Activated CD8-positive, alpha-beta T cell treated with anti-CD3 and anti-CD28 coated beads for 36 hours (primary cell): Measurements from ENCODE around the gene GPR148. TPM values are rescaled to one million over a fixed set of nuclear protein-coding genes. Genes with fewer than 3 reads are reported as not detected.

ENCODE experiments used
- ATAC-seq: fragments of 200-7000 bp; cut with Tn5 transposase; one replicate; pipeline ENCODE4 v1.10.0; 2021; ENCODE audit warnings: mild to moderate bottlenecking, moderate library complexity
- CTCF ChIA-PET: fragments of 350-600 bp; sonication (Branson Sonifier 250); formaldehyde crosslinking; loops from one replicate; lab custom pipeline; 2021; ENCODE audit warnings: antibody characterized with exemption; lab: Charles Lee
- POLR2A ChIA-PET: fragments of 350-600 bp; sonication (Branson Sonifier 250); formaldehyde crosslinking; loops from one replicate; lab custom pipeline; 2021; ENCODE audit warnings: antibody characterized with exemption; lab: Charles Lee
- DNase-seq: peaks from one replicate; pipeline ENCODE4 v3.0.0-alpha.2; 2020
- H3K27ac Mint-ChIP-seq: one replicate; pipeline ENCODE4 v1.8.0; 2021; ENCODE audit warnings: mild to moderate bottlenecking, mixed read lengths
- H3K27me3 Mint-ChIP-seq: one replicate; pipeline ENCODE4 v1.8.0; 2021; ENCODE audit warnings: mixed read lengths
- H3K36me3 Mint-ChIP-seq: one replicate; pipeline ENCODE4 v1.8.0; 2021; ENCODE audit warnings: low read depth, mixed read lengths
- H3K4me1 Mint-ChIP-seq: one replicate; pipeline ENCODE4 v1.8.0; 2021; ENCODE audit warnings: low read depth, mixed read lengths
- H3K4me3 Mint-ChIP-seq: one replicate; pipeline ENCODE4 v1.8.0; 2021; ENCODE audit warnings: mild to moderate bottlenecking, moderate library complexity, mixed read lengths
- H3K9me3 Mint-ChIP-seq: one replicate; pipeline ENCODE4 v1.8.0; 2021; ENCODE audit warnings: mixed read lengths
- intact Hi-C: fragments of 100-400 bp; cut with micrococcal nuclease; formaldehyde crosslinking; loops from one replicate; pipeline ENCODE4 v1.10.0; 2022
- total RNA-seq, 2 experiments: library from RNA; stranded (reverse); gene quantifications; one replicate each; pipeline ENCODE4 v1.2.3, GENCODE V29; 2021
- TF ChIP-seq, protein P1 (sequence below): fragments of 200-600 bp; IDR thresholded peaks from one replicate; pipeline ENCODE4 v1.8.0; 2022; ENCODE audit warnings: antibody characterized with exemption, mild to moderate bottlenecking

The GPR148 gene
- total RNA-seq, 2 experiments from 2014 or later = not detected

DNA sequence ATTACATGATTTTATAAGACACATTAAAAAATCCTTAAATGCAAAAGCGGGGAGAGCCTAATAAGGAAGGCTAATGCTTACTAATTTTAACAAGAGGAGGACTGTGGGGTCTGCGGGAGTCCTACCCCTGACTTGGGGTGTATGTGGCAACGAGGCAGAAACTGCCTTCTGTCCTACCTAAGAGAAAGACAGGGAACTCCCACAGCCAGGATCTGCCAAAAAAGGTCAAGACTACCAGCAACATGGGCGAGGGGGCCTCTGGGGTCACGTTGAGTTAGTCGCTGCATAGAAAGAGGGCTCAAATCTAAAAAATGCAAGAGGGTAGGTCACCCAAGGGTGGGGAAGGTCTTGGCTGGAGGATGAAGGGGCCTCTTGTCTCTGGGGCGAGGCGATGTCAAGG lies 25.9 kb downstream of the GPR148 start:
- Mint-ChIP-seq H3K27me3 (peaks cover 42% of the 10 kb centered on the region), H3K36me3 (no peaks in the 10 kb centered on the region), H3K4me3 (no peak overlapping the region), H3K4me1 (no peaks in the 10 kb centered on the region), H3K9me3 (no peaks in the 10 kb centered on the region), H3K27ac (no peak overlapping the region)
- intact Hi-C loops = no loop called here
- ATAC-seq (no peak), DNase-seq (no peak)
- POLR2A ChIA-PET = no interaction called here
- TF ChIP-seq, protein P1, sequence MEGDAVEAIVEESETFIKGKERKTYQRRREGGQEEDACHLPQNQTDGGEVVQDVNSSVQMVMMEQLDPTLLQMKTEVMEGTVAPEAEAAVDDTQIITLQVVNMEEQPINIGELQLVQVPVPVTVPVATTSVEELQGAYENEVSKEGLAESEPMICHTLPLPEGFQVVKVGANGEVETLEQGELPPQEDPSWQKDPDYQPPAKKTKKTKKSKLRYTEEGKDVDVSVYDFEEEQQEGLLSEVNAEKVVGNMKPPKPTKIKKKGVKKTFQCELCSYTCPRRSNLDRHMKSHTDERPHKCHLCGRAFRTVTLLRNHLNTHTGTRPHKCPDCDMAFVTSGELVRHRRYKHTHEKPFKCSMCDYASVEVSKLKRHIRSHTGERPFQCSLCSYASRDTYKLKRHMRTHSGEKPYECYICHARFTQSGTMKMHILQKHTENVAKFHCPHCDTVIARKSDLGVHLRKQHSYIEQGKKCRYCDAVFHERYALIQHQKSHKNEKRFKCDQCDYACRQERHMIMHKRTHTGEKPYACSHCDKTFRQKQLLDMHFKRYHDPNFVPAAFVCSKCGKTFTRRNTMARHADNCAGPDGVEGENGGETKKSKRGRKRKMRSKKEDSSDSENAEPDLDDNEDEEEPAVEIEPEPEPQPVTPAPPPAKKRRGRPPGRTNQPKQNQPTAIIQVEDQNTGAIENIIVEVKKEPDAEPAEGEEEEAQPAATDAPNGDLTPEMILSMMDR = no peak
- CTCF ChIA-PET = no interaction called here

- DNase-seq = no peak
- ATAC-seq = no peak
- H3K27ac Mint-ChIP-seq = no peak within 1 kb of the TSS
- CTCF ChIA-PET = no interaction called here
- H3K9me3 Mint-ChIP-seq = no peaks in the 10 kb centered on the region
- POLR2A ChIA-PET = no interaction called here
- intact Hi-C loops = no loop called here
- no peaks in the 10 kb centered on the region for H3K4me1 Mint-ChIP-seq
- no peak within 1 kb of the TSS for H3K4me3 Mint-ChIP-seq
- H3K27me3 Mint-ChIP-seq = peaks cover 42% of the 10 kb centered on the region
- TF ChIP-seq, protein P1 = no peak
- H3K36me3 Mint-ChIP-seq = no peaks in the 10 kb centered on the region
Observed at GRCh38 chr2:130755256-130756052, 26.6 kb downstream of the GPR148 start, which contains the start of gene AMER3. TSS of gene AMER3 (plus strand) at chr2:130755540. CDS start at chr2:130762073, 6,533 bp downstream.

GRCh38 chr2:130756053-130756873 lies 27.4 kb downstream of the GPR148 start:
- no peaks in the 10 kb centered on the region for H3K9me3 Mint-ChIP-seq
- intact Hi-C loops = no loop called here
- H3K27ac Mint-ChIP-seq = no peak overlapping the region
- DNase-seq (peak; percentile 8), ATAC-seq (peak; percentile 83)
- no peak overlapping the region for H3K4me3 Mint-ChIP-seq
- peaks cover 39% of the 10 kb centered on the region for H3K27me3 Mint-ChIP-seq
- CTCF ChIA-PET = no interaction called here
- TF ChIP-seq, protein P1 = no peak
- POLR2A ChIA-PET = no interaction called here
- no peaks in the 10 kb centered on the region for H3K4me1 Mint-ChIP-seq
- no peaks in the 10 kb centered on the region for H3K36me3 Mint-ChIP-seq

DNA sequence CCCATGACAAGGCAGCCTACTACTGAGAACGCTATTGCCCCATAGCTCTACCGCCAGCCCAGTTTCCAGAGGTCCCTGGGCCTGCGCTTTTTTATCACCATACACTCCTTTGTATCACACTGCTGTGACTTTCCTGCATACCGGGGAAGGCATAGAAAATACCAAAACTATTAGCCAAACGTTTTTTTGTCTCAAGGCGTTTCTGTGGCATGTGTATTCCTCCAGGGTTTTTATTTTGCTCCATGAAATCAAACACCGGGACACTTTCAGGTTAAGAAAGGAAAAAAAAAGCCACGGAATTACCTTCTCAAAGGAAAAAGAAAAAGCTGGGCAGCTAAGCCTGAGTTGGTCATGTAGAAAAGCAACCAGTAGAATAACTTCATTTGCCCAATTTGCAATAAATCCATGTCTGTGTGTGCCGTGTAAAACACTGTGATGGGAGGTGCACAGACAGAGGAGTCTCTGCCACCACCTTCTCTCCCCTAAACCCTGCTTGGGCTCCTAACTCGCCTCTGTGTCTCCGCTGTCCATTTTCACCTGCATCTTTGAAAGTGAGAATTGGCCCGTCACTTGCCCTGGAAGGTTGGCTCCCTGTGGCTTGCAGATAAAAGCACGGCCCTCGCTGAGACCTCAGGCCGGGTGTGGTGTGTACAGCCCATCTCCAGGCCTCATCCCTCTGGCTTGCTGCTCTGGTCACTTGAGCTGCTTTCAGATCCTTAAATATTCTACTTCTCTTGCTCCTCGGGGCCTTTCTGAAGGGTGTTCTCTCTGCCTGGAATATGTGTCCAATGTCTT lies 28.2 kb downstream of the GPR148 start:
- POLR2A ChIA-PET = no interaction called here
- ATAC-seq = no peak
- no peak overlapping the region for H3K4me3 Mint-ChIP-seq
- TF ChIP-seq, protein P1 = no peak
- CTCF ChIA-PET = no interaction called here
- H3K27me3 Mint-ChIP-seq = peaks cover 39% of the 10 kb centered on the region
- no peaks in the 10 kb centered on the region for H3K4me1 Mint-ChIP-seq
- intact Hi-C loops = no loop called here
- H3K9me3 Mint-ChIP-seq = no peaks in the 10 kb centered on the region
- DNase-seq = no peak
- no peak overlapping the region for H3K27ac Mint-ChIP-seq
- H3K36me3 Mint-ChIP-seq = no peaks in the 10 kb centered on the region
